ENCODE data around the gene PRSS57.
"Not testable (repeated sequence)": the region's sequence is repeated elsewhere in the genome, so short reads cannot be mapped to it uniquely, and the experiment has no call there.

PRSS57 gene

GRCh38 chr19:695352-695949 lies at the start of gene PRSS57:
Gene PRSS57, minus strand, starts transcription at chr19:695452. Its CDS starts 22 bp downstream, at chr19:695430.
- peak; percentile 14 for ATAC-seq
- no peak for DNase-seq

DNA sequence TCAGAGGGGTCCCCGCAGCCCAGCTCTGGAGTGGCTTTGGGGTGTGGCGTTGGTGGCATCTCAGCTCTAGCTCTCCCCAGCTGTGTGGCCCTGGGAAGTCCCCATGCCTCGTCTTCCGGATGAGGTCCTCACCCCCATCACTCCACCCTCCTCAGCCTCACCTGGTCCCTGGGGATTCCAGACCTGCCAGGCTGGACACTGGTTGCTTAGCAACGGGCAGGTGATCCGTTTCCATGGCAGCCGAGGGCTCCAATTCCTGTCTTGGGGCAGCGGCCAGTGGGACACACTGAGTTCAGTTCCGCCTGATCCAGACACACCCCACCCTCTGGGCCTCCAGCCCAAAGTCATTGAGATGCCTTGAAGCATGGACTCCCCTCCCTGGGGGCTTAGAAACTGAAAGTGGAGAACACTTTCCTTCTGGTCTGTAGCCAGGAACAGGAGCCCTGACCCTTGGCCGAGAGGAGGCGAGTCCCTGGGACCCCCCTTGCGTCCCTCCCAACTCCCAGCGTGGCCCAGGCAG lies 48.0 kb upstream of the PRSS57 start:
- ATAC-seq = no peak

DNA sequence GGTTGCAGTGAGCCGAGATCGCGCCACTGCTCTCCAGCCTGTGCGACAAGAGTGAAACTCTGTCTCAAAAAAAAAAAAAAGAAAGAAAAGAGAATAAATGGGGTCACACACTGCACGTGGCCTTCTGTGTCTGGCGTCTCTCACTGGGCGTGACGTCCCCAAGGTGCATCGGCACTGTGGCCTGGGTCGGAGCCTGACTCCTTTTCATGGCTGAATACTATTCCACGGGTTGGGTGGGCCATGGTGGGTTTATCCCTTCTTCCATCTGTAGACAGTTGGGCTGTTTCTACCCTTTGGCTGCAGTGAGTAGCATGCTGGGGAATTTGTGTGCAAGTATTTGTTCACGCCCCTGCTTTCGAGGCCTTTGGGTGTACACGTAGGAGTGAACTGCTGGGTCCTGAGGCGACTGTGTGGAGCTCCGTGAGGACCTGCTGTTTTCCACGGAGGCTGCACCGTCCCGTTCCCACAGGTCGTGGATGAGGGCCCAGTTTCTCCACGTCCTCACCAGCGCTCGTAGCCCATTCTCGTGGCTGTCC lies 47.4 kb upstream of the PRSS57 start:
- no peak for ATAC-seq
- DNase-seq = no peak

More for the DNA sequence above, 48.0 kb upstream of the PRSS57 start:
- DNase-seq = no peak

DNA sequence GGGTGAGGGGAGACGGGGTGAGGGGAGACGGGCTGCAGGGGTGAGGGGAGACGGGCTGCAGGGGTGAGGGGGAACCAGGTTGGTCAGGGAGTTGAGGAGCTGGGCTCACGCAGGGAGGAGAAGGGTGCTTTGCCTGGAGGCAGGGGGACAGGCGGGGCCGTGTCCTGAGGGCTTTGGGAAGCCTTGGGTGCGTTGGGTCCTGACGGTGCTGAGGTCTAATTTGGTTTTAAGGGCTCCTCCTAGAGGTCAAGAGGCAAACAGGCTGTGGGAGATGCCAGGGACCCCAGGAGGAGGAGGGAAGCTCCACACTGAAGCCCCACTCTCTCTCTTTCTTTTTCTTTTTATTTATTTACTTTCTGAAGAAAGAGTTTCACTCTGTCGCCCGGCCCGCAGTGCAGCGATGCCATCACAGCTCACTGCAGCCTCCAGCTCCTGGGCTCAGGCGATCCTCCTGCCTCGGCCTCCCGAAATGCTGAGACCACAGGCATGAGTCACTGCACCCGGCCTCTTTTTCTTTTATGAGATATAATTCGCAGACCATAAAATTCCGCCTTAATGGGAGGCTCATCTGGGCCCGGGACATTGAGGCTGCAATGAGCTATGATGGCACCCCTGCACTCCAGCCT lies 46.4 kb upstream of the PRSS57 start:
- no peak for DNase-seq
- ATAC-seq = peak; percentile 37

- not testable (repeated sequence) for DNase-seq, ATAC-seq
Observed at GRCh38 chr19:740816-741505, 45.7 kb upstream of the PRSS57 start.

DNA sequence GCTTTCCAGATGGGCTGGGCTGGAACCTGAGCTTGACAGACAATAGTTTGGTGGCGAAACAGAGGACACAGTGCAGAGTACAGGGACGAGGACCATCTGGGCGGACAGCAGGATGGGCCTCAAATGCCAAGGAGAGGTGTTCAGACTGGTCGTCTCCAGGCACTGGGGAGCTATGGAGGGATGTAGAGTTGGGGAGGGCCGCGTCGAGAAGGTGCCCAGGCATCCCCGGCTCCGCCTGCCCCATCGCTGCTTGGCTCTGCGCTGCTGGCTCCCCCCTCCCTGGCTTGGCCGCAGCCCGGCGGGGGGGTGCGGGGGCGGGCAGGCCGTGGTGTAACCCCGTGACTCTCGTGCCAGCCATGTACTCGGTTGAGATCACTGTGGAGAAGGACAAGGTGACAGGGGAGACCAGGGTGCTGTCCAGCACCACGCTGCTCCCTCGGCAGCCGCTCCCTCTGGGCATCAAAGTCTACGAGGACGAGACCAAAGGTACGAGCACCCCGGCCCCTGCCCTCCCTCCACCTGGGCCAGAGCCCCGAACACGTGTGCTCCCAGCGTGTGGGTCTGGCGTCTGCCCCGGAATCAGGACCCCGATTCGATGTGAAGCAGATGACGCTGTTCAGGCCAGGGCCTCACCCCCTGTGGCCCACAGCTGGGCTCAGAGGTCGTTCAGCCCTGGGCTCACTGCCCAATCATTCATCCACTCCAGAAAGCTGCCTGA lies 44.9 kb upstream of the PRSS57 start:
- no peak for DNase-seq
- ATAC-seq = no peak

- DNase-seq = no peak
- ATAC-seq = no peak
Observed at GRCh38 chr19:738509-739128, 43.4 kb upstream of the PRSS57 start.

GRCh38 chr19:737591-738093 lies 42.4 kb upstream of the PRSS57 start:
- DNase-seq = peak; percentile 75
- ATAC-seq = peak; percentile 58

DNA sequence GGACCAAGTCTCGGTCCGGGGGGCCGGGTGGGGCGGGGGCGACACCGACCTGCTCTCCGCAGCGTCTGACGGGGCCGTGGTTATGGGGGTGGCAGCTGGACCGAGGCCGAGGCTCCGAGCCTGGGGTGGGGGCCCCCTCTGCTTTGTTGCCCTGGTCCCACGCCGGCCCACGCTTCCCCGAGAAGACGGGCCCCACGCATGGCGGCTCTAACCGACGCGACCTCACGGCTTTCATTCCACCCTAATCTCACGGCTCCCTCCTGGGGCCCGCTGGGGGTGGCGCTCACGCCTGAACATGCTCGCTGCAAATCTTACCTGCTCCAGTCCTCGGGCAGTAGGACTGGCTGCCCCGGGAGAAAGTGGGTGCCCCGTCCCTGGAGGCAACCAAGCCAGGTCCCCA lies 40.9 kb upstream of the PRSS57 start:
- DNase-seq = no peak
- ATAC-seq = no peak

- no peak for DNase-seq
- no peak for ATAC-seq
Observed at GRCh38 chr19:734716-735115, 39.5 kb upstream of the PRSS57 start.

DNA sequence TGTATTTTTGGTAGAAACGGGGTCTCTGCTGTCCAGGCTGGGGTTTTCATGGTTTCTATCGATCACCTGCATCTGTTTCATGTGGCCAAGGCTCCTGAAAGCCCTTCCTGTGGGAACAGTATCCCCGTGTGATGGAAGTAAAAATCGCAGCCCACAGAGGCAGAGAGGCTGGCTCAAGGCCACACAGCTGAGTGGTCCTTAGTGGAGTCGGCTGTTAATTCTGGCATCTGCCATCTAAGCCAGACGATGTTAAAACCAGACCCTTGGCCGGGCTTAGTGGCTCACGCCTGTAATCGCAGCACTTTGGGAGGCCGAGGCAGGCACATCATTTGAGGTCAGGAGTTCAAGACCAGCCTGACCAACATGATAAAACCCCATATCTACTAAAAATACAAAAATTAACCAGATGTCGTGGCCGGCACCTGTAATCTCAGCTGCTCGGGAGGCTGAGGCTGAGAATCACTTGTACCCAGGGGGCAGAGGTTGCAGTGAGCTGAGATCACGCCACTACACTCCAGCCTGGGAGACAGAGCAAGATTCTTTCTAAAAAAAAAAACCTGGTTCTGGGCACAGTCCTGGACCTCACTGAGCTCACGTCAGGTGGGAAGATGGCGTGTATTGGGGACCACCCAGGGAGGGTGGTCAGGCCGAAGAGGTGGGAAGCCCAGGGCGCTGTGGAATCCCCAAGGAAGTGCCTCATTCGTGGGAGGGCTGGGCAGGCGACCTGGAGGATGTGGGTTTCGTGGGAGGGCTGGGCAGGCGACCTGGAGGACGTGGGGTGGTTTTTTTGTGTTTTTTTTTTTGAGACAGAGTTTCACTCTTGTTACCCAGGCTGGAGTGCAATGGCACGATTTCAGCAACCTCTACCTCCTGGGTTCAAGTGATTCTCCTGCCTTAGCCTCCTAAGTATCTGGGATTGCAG lies 37.2 kb upstream of the PRSS57 start:
- DNase-seq (no peak), ATAC-seq (no peak)

DNA sequence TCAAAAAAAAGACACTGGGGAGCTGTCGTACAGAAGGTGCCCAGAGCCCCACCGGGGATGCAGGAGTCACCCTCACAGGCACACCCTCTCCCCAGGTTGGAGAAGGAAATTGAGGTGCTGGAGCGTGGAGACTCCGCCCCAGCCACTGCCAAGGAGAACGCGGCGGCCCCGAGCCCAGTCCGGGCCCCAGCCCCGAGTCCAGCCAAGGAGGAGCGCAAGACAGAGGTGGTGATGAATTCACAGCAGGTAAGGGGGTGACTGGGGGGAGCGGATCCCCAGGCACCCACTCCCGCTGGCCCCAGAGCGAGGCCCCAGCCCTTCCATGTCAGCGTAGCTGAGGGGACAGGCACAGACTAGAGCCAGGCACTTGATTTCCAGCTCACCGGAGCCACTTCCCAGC lies 35.7 kb upstream of the PRSS57 start:
- no peak for DNase-seq
- ATAC-seq = no peak

- no peak for ATAC-seq
- DNase-seq = no peak
Observed at GRCh38 chr19:729965-730668, 34.9 kb upstream of the PRSS57 start.

DNA sequence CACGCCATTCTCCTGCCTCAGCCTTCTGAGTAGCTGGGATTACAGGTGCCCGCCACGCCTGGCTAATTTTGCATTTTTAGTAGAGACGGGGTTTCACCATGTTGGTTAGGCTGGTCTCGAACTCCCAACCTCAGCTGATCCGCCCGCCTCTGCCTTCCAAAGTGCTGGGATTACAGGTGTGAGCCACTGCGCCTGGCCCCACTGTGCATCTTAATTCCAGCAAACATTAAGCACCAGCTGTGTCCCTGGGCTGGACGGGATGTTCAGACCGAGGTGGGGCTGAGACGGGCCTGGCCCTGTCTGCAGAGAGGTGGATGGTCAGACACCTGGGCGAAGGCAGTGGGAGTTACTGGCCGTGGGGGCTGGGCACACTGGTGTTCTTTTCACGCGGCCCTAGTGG lies 34.3 kb upstream of the PRSS57 start:
- not testable (repeated sequence) for ATAC-seq, DNase-seq

DNA sequence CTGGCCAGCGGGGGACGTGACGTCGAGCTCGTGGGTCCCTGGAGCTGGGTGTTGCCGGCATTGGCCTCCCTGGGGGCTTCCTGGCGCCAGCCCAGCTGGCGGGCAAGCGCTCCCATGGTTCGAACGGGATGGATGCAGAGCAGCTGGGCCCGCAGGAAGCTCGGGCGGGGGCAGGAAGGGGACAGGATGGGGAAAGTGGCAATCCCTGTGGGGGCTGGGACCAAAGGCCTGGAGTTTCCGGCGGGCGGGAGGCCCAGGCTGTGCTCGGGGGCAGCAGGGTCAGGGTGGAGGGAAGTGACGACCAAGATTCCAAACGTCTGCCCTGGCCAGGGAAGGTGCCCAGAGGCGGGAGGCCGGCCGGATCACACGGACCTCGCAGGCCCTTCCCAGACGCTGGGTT lies 32.8 kb upstream of the PRSS57 start:
- DNase-seq (no peak), ATAC-seq (no peak)

DNA sequence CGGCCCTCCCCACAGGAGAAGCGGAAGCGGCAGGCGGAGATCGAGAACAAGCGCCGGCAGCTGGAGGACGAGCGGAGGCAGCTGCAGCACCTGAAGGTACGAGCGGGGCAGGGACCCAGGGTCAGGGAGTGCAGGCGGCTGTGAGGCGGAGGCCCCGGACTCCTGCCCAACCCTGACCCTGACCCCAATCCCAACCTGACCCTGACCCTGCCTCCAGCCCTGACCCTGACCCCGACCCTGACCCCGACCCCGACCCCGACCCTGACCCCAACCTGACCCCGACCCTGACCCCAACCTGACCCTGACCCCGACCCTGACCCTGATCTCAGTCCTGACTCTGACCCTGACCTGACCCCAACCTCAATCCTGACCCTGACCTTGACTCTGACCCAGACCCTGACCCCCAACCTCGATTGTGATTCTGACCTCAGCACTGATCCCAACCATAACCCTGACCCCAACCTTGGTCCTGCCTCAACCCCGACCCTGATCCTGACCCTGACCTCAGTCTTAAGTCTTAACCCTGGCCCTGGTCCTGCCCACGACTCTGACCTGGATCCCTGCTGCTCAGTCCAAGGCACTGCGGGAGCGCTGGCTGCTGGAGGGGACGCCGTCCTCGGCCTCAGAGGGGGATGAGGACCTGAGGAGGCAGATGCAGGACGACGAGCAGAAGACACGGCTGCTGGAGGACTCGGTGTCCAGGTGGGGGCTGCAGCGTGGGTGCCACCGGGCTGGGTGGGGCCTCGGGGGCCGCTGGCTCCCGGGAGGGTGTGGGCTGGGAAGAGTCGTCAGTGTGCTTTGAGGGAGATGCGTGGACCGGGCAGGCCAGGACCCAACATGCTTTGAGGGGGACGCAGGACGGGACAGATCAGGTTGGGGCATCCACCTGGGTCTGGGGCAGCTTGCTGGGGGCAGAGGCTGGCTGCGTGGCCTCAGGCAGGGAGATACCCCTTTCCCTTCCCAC lies 32.0 kb upstream of the PRSS57 start:
- no peak for DNase-seq
- ATAC-seq = no peak

- DNase-seq (no peak), ATAC-seq (no peak)
Observed at GRCh38 chr19:725461-726089, 30.3 kb upstream of the PRSS57 start.

GRCh38 chr19:723714-724113 lies 28.5 kb upstream of the PRSS57 start:
- ATAC-seq = no peak
- DNase-seq = no peak
